IMR-90 (cell line): ENCODE measurements around the gene INPP5J. TPM values are rescaled to one million over a fixed set of nuclear protein-coding genes. Genes with fewer than 3 reads are reported as not detected.

Experiments used
- MAFK ChIP-seq: IDR thresholded peaks from 2 replicates; pipeline ENCODE4 v1.6.1; 2012; ENCODE audit warnings: low read depth, low read length, improper control_type of control experiment
- NFE2L2 ChIP-seq: fragments of 150-350 bp; IDR thresholded peaks from 2 replicates; pipeline ENCODE4 v1.6.1; 2016; ENCODE audit warnings: low read depth, mild to moderate bottlenecking, low read length
- RCOR1 ChIP-seq: IDR thresholded peaks from 2 replicates; pipeline ENCODE4 v1.6.1; 2012; ENCODE audit warnings: mild to moderate bottlenecking, low read length, improper control_type of control experiment; ENCODE audit not compliant: insufficient replicate concordance
- polyA plus RNA-seq, 3 experiments: library from polyadenylated mRNA; depleted of rRNA; stranded (reverse); fragments of >200 nt; gene quantifications; 2 replicates each; pipeline ENCODE4 v1.2.3, GENCODE V29; 2012; ENCODE audit warnings: low replicate concordance in 1 of 3
- total RNA-seq: library from RNA; depleted of rRNA; stranded (reverse); fragments of >200 nt; gene quantifications from 2 replicates; pipeline ENCODE4 v1.2.3, GENCODE V29; 2012

The INPP5J gene
- total and polyA plus RNA-seq, 2 of the 4 experiments (the other 2 are of a cell fraction) = 0.36 to 2.2 TPM

DNA sequence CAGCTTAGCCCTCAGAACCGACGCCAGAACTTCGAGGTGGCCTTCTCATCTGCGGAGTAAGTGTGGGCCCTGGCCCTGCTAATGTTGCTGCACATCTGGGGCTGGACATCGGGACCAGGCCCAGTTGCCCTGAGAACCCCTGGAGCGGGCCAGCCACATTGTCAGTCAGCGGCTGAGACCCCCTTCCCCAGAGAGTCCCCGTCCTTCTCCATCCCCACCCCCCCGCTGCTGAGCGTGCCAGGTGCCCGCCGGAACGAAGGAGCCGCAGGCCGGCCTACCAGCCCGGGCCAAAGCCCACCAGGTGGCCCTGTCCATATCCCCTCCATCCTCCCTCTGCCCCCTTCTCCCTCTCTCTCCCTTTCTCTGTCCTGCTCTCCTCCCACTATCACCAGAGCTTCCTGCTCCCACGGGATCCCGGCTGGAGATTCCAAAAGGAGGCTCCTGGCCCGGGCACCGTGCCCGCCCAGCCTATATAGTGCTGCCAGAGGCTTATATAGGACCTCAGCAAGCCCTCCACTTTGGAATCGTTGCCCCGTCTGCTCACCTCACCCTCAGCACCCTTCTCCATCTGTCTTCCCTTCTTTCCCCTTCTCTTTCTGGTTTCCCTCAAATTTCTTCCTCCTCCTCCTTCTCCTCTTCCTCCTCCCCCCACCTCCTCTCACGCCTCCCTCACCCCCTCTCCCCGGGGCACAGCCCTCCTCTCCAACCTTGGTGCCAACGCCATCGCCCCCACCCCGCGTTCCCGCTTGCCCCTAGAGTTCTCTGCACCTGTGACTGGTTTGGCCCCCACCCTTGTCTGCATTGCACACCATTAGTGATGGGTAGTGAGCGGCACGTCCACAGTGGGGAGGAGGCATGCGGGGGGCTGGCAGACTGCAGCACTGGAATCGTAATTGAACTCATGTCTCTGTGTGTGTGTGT lies 22.7 kb upstream of the INPP5J start (continued):
- TF ChIP-seq RCOR1 = no peak
- no peak for TF ChIP-seq NFE2L2
- TF ChIP-seq MAFK = no peak
